Panc1 (cell line): ENCODE results near the gene ATP6V0B. TPM values are rescaled to one million over a fixed set of nuclear protein-coding genes. Genes with fewer than 3 reads are reported as not detected.
A peak's percentile ranks its signal among the peaks of the same experiment; 100 is the strongest.

Source experiments
- ATAC-seq: fragments of 200-7000 bp; cut with Tn5 transposase; 2 replicates; pipeline ENCODE4 v1.9.1; 2020; ENCODE audit warnings: mild to moderate bottlenecking, moderate library complexity
- BruUV-seq: library from RNA; stranded (reverse); fragments of 400-500 nt; replicated peaks from 2 replicates; lab custom pipeline; 2021; lab: Mats Ljungman, UMichigan
- CTCF ChIA-PET: fragments of 300-600 bp; sonication (Branson Sonifier 250); formaldehyde crosslinking; loops from one replicate; lab custom pipeline; 2022; ENCODE audit warnings: antibody characterized with exemption; lab: Charles Lee
- POLR2A ChIA-PET: fragments of 300-600 bp; sonication (Branson Sonifier 250); formaldehyde crosslinking; loops from one replicate; lab custom pipeline; 2022; ENCODE audit warnings: antibody characterized with exemption; lab: Charles Lee
- DNase-seq: peaks from one replicate; pipeline ENCODE4 v3.0.0-alpha.2; 2010; ENCODE audit warnings: low read depth, low spot score
- H3K27ac ChIP-seq: 2 replicates; pipeline ENCODE4 v1.5.1; 2011; ENCODE audit warnings: mild to moderate bottlenecking, low read length, inconsistent platforms
- H3K27me3 ChIP-seq: fragments of 200-500 bp; sonication (Bioruptor generic); 2 replicates; pipeline ENCODE4 v1.6.0; 2014; ENCODE audit warnings: low read length, inconsistent platforms; ENCODE audit not compliant: control insufficient read depth, insufficient read depth
- H3K36me3 ChIP-seq: fragments of 200-500 bp; sonication (Bioruptor generic); 2 replicates; pipeline ENCODE4 v1.5.1; 2014; ENCODE audit warnings: inconsistent platforms, mild to moderate bottlenecking, low read length, moderate library complexity; ENCODE audit not compliant: control insufficient read depth, insufficient read depth
- H3K4me1 ChIP-seq: 2 replicates; pipeline ENCODE4 v1.5.1; 2011; ENCODE audit warnings: inconsistent platforms, mild to moderate bottlenecking, low read length, moderate library complexity; ENCODE audit not compliant: control insufficient read depth, insufficient read depth
- H3K4me3 ChIP-seq, 2 experiments: 2 replicates each; pipeline ENCODE4 v1.5.1; 2011 to 2012; ENCODE audit warnings: low read depth in 2 of 2, low read length in 2 of 2, mild to moderate bottlenecking in 2 of 2, inconsistent platforms in 1 of 2, moderate library complexity in 1 of 2
- H3K9me3 ChIP-seq: fragments of 200-500 bp; sonication (Bioruptor generic); 2 replicates; pipeline ENCODE4 v1.5.1; 2014; ENCODE audit warnings: low read depth, mild to moderate bottlenecking, inconsistent platforms, low read length, moderate library complexity; ENCODE audit not compliant: control insufficient read depth, insufficient read depth
- CTCF ChIP-seq: fragments of 450-650 bp; IDR thresholded peaks from 2 replicates; pipeline ENCODE4 v1.5.1; 2017; ENCODE audit warnings: mild to moderate bottlenecking
- POLR2AphosphoS5 ChIP-seq: IDR thresholded peaks from 2 replicates; pipeline ENCODE4 v1.6.1; 2012; ENCODE audit warnings: mild to moderate bottlenecking, low read depth, low read length, moderate library complexity
- SIN3A ChIP-seq: IDR thresholded peaks from 2 replicates; pipeline ENCODE4 v1.6.1; 2012; ENCODE audit warnings: low read depth, mild to moderate bottlenecking, low read length, moderate library complexity, borderline replicate concordance; ENCODE audit not compliant: insufficient read depth
- TCF7L2 ChIP-seq: IDR thresholded peaks from 2 replicates; pipeline ENCODE4 v1.6.1; 2011; ENCODE audit warnings: mild to moderate bottlenecking, low read depth, low read length, inconsistent platforms
- in situ Hi-C: cut with HindIII; loops from 2 replicates; pipeline ENCODE4 v1.10.0; 2016; ENCODE audit warnings: low sequenced_read_pairs, low pct_unique_long_range_greater_than_20kb
- intact Hi-C: fragments of 100-400 bp; cut with micrococcal nuclease; formaldehyde crosslinking; loops from one replicate; pipeline ENCODE4 v1.10.0; 2022; ENCODE audit not compliant: unreplicated experiment
- total RNA-seq: library from RNA; stranded (reverse); gene quantifications from one replicate; pipeline ENCODE4 v1.2.1, GENCODE V29; 2021; ENCODE audit not compliant: unreplicated experiment
- TF ChIP-seq, protein P1 (sequence below), 2 experiments: IDR thresholded peaks; 2 replicates each; pipeline ENCODE4 v1.6.1; 2011 to 2012; ENCODE audit warnings: low read depth in 2 of 2, control low read depth in 1 of 2, low read length in 1 of 2, mild to moderate bottlenecking in 1 of 2, moderate library complexity in 1 of 2; ENCODE audit not compliant: insufficient read depth in 1 of 2

Gene ATP6V0B
- total RNA-seq, 1 experiment from 2014 or later = 134 TPM

GRCh38 chr1:43987159-43987902, 12.6 kb downstream of the ATP6V0B start:
- no TSS peak for BruUV-seq
- Histone ChIP-seq H3K9me3 (no peaks in the 10 kb centered on the region), H3K4me3 (no peak overlapping the region), H3K4me1 (peaks cover 14% of the 10 kb centered on the region), H3K36me3 (0 out of 2 replicates have a peak, but pooled peaks cover 3% of the 10 kb centered on the region), H3K27ac (no peak overlapping the region), H3K27me3 (no peaks in the 10 kb centered on the region)
- DNase-seq (no peak), ATAC-seq (no peak)
- POLR2A ChIA-PET = no interaction called here
- intact Hi-C loops (no loop called here), in situ Hi-C loops (no loop called here)
- TF ChIP-seq CTCF (no peak), POLR2AphosphoS5 (no peak), TCF7L2 (no peak), SIN3A (no peak)
- TF ChIP-seq, protein P1, sequence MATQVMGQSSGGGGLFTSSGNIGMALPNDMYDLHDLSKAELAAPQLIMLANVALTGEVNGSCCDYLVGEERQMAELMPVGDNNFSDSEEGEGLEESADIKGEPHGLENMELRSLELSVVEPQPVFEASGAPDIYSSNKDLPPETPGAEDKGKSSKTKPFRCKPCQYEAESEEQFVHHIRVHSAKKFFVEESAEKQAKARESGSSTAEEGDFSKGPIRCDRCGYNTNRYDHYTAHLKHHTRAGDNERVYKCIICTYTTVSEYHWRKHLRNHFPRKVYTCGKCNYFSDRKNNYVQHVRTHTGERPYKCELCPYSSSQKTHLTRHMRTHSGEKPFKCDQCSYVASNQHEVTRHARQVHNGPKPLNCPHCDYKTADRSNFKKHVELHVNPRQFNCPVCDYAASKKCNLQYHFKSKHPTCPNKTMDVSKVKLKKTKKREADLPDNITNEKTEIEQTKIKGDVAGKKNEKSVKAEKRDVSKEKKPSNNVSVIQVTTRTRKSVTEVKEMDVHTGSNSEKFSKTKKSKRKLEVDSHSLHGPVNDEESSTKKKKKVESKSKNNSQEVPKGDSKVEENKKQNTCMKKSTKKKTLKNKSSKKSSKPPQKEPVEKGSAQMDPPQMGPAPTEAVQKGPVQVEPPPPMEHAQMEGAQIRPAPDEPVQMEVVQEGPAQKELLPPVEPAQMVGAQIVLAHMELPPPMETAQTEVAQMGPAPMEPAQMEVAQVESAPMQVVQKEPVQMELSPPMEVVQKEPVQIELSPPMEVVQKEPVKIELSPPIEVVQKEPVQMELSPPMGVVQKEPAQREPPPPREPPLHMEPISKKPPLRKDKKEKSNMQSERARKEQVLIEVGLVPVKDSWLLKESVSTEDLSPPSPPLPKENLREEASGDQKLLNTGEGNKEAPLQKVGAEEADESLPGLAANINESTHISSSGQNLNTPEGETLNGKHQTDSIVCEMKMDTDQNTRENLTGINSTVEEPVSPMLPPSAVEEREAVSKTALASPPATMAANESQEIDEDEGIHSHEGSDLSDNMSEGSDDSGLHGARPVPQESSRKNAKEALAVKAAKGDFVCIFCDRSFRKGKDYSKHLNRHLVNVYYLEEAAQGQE (IDR thresholded peaks at IDR 0.05; ENCODE audit: insufficient read depth in 1 of 2, low read depth in 2 of 2, low read length in 1 of 2) = no peak
- CTCF ChIA-PET = interaction anchor here (0.5 kb wide), 1 partner anchor 29 kb away, joined by 15 read pairs; no protein-coding TSS in a partner anchor

GRCh38 chr1:43990271-43991199, 15.8 kb downstream of the ATP6V0B start:
- ChIA-PET CTCF (no interaction called here), POLR2A (no interaction called here)
- TF ChIP-seq CTCF = peak; percentile 49
- no peak for TF ChIP-seq POLR2AphosphoS5
- no peaks in the 10 kb centered on the region for H3K9me3 ChIP-seq
- H3K36me3 ChIP-seq = 0 out of 2 replicates have a peak, but pooled peaks cover 1% of the 10 kb centered on the region
- BruUV-seq = no TSS peak
- intact Hi-C loops = loop anchor here (5.0 kb wide), 1 partner anchor 47 kb away; no protein-coding TSS in a partner anchor
- H3K27me3 ChIP-seq = no peaks in the 10 kb centered on the region
- DNase-seq (no peak), ATAC-seq (peak; percentile 38)
- H3K4me3 ChIP-seq = peak overlapping the region; percentile 60 to 82
- peaks cover 16% of the 10 kb centered on the region for H3K4me1 ChIP-seq
- H3K27ac ChIP-seq = peak overlapping the region; percentile 92
- in situ Hi-C loops = no loop called here
